Lung (tissue), 12 donors: Measurements from ENCODE around the gene EZR. TPM values are rescaled to one million over a fixed set of nuclear protein-coding genes. Genes with fewer than 3 reads are reported as not detected.
A peak's percentile ranks its signal among the peaks of the same experiment; 100 is the strongest.

ENCODE experiments used
- ATAC-seq: fragments of 200-7000 bp; cut with Tn5 transposase; one replicate; pipeline ENCODE4 v1.9.1; 2020; ENCODE audit warnings: moderate number of reproducible peaks; ENCODE audit not compliant: insufficient read depth, low FRiP score
- DNase-seq, 3 donors: peaks; one replicate each; pipeline ENCODE4 v3.0.0-alpha.2; 2013 to 2017
- H3K27ac ChIP-seq, 2 donors: one replicate each; pipeline ENCODE4 v1.5.1; 2013; ENCODE audit warnings: mild to moderate bottlenecking in 2 of 2, moderate library complexity in 2 of 2, control low read depth in 1 of 2, inconsistent platforms in 1 of 2, low read depth in 1 of 2, low read length in 1 of 2
- H3K27me3 ChIP-seq, 3 donors: one replicate each; pipeline ENCODE4 v1.5.1; 2013; ENCODE audit warnings: low read length in 2 of 3; ENCODE audit not compliant: control insufficient read depth in 3 of 3, insufficient read depth in 3 of 3
- H3K36me3 ChIP-seq, 4 donors: one replicate each; pipeline ENCODE4 v1.5.1; 2013; ENCODE audit warnings: low read length in 4 of 4, mild to moderate bottlenecking in 1 of 4, moderate library complexity in 1 of 4; ENCODE audit not compliant: control insufficient read depth in 4 of 4, insufficient read depth in 4 of 4
- H3K4me1 ChIP-seq, 5 donors: one replicate each; pipeline ENCODE4 v1.5.1; 2013; ENCODE audit warnings: low read length in 5 of 5, mild to moderate bottlenecking in 2 of 5, moderate library complexity in 1 of 5; ENCODE audit not compliant: control insufficient read depth in 5 of 5, insufficient read depth in 5 of 5
- H3K4me3 ChIP-seq: one replicate; pipeline ENCODE4 v1.5.1; 2013; ENCODE audit warnings: mild to moderate bottlenecking, control low read depth, moderate library complexity
- H3K9ac ChIP-seq, 2 donors: one replicate each; pipeline ENCODE4 v1.5.1; 2013; ENCODE audit warnings: low read length in 2 of 2, control low read depth in 1 of 2; ENCODE audit not compliant: insufficient read depth in 1 of 2
- H3K9me3 ChIP-seq, 4 donors: one replicate each; pipeline ENCODE4 v1.5.1; 2013; ENCODE audit warnings: low read length in 3 of 4, mild to moderate bottlenecking in 1 of 4, moderate library complexity in 1 of 4; ENCODE audit not compliant: control insufficient read depth in 4 of 4, insufficient read depth in 3 of 4
- WGBS, 2 donors: extraction: QIAGEN DNeasy Blood & Tissue Kit; methylation state at CpG; one replicate each; pipeline ENCODE4 v1.1.7; 2013; 5-methylcytosine and 5-hydroxymethylcytosine counted together
- polyA plus RNA-seq, 2 donors: library from polyadenylated mRNA; stranded (reverse); fragments of 200-250 nt; gene quantifications; one replicate each; pipeline ENCODE4 v1.2.1, GENCODE V29; 2013
- total RNA-seq, 2 donors: library from RNA; depleted of rRNA in 1 of 2; stranded (reverse); fragments of >200 nt in 1 of 2; gene quantifications; one replicate each; pipeline ENCODE4 v1.2.1, GENCODE V29; 2014 to 2021
- TF ChIP-seq, protein P1 (sequence below): IDR thresholded peaks from 2 replicates; pipeline ENCODE4 v1.5.1; 2012; ENCODE audit warnings: mild to moderate bottlenecking; ENCODE audit errors: control extremely low read depth, extremely low read depth
- donor health status: control.
- donor health status: control.
- donor health status: Bipolar disorder and iron deficiency.
- donor health status: healthy.
- donor health status: DM: yes; HTN: yes; CAD: no.

The EZR gene
- total and polyA plus RNA-seq, 4 donors: 168 to 452 (median 198) TPM

DNA sequence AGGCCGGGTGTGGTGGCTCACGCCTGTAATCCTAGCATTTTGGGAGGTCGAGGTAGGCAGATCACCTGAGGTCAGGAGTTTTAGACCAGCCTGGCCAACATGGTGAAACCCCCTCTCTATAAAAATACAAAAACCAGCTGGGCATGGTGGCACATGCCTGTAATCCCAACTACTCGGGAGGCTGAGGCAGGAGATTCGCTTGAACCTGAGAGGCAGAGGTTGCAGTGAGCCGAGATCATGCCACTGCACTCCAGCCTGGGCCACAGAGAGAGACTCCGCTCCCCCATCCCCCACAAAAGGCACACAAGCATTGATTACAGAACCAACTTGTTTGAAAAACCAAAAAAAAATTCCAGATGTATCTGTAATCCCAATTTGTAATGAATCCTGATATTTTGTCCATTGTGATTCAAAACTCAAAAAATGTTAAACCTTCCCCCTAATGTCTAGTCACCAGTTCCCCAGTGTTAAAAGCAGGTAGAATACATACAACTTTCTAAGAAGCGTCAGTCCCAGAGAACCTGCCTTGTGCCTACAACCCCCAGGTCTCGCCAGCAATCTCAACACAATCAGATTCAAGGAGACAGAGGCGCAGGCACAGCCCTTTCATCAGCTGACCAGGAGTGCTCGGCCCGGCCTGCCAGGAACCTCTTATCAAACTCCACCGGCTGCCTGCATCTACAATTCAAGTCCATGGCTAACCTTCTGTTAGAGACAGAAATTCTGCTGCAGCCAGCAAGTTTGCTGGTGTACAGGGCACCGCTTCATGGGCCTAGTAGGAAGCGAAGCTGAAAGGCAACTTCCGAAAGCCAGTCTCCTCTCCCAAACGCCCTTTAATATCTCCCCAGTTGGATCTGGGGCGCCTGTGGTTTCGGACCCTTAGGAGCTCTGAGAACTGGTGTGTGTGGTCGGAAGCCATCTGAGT is 2.1 kb downstream of the EZR start:
- Histone ChIP-seq H3K4me3 (peak overlapping the region; percentile 68), H3K4me1 (peaks cover 3 to 53% (median 21%) of the 10 kb centered on the region in 5 donors), H3K27ac (peak overlapping the region; percentile 94 to 97), H3K36me3 (peaks cover 0 to 9% (median 3%) of the 10 kb centered on the region in 4 donors), H3K9me3 (no peaks in the 10 kb centered on the region), H3K9ac (peak overlapping the region; percentile 82 to 89), H3K27me3 (no peaks in the 10 kb centered on the region)
- TF ChIP-seq, protein P1, sequence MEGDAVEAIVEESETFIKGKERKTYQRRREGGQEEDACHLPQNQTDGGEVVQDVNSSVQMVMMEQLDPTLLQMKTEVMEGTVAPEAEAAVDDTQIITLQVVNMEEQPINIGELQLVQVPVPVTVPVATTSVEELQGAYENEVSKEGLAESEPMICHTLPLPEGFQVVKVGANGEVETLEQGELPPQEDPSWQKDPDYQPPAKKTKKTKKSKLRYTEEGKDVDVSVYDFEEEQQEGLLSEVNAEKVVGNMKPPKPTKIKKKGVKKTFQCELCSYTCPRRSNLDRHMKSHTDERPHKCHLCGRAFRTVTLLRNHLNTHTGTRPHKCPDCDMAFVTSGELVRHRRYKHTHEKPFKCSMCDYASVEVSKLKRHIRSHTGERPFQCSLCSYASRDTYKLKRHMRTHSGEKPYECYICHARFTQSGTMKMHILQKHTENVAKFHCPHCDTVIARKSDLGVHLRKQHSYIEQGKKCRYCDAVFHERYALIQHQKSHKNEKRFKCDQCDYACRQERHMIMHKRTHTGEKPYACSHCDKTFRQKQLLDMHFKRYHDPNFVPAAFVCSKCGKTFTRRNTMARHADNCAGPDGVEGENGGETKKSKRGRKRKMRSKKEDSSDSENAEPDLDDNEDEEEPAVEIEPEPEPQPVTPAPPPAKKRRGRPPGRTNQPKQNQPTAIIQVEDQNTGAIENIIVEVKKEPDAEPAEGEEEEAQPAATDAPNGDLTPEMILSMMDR: no peak
- DNase-seq: peak; percentile 45 to 65 (median 58)
- ATAC-seq: no peak
- WGBS, 2 donors: 37 to 49% methylated on average over 20 of the region's 20 CpGs

DNA sequence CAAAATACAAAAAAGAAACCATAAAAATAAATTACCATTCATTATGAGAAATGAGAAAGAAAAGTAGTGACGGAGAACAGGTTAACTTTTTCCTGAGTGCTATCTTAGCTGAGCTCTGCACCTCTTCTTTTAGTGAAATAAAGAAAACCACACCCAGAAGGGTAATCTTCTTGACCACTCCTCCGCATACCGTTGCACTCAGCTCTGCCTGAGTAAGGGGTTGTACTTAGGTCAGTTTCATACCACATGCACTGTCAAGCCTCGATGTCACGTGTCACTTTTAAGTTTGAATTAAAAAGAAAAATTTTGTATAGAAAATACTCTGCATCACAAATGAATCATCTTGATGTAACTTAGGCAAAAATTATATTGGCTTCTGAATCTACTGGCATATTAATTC is 2.8 kb downstream of the EZR start:
- peak overlapping the region in 1 of 2 donors; percentile 46 for H3K9ac ChIP-seq
- peak overlapping the region in 1 of 2 donors; percentile 52 for H3K27ac ChIP-seq
- peaks cover 0 to 10% (median 3%) of the 10 kb centered on the region in 4 donors for H3K36me3 ChIP-seq
- no peak for ATAC-seq
- H3K27me3 ChIP-seq: no peaks in the 10 kb centered on the region
- TF ChIP-seq, protein P1: no peak
- 51 to 77% methylated on average over 5 of the region's 5 CpGs for WGBS, 2 donors
- no peak overlapping the region for H3K4me3 ChIP-seq
- DNase-seq: no peak
- H3K9me3 ChIP-seq: no peaks in the 10 kb centered on the region
- peaks cover 3 to 53% (median 22%) of the 10 kb centered on the region in 5 donors for H3K4me1 ChIP-seq

DNA sequence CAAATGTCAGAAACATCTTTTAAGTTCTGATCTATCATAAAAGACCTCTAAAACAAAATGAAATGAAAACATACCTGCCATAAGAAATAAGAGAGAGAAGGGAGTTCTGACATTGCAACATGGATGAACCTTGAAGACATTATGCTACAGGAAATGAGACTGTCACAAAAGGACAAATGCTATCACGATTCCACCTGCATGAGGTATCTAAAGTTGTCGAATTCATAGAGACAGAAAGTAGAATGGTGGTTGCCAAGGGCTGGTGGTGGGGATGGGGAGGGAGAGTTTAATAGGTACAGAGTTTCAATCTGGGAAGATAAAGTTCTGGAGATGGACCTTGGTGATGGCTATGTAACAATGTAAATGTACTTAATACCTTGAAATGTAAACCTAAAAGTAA is 3.3 kb downstream of the EZR start:
- no peak for DNase-seq
- TF ChIP-seq, protein P1: no peak
- peaks cover 3 to 54% (median 22%) of the 10 kb centered on the region in 5 donors for H3K4me1 ChIP-seq
- H3K27ac ChIP-seq: no peak overlapping the region
- H3K36me3 ChIP-seq: peaks cover 0 to 10% (median 3%) of the 10 kb centered on the region in 4 donors
- H3K27me3 ChIP-seq: no peaks in the 10 kb centered on the region
- no peak overlapping the region for H3K4me3 ChIP-seq
- H3K9ac ChIP-seq: peak overlapping the region in 1 of 2 donors; percentile 46
- no peak for ATAC-seq
- H3K9me3 ChIP-seq: no peaks in the 10 kb centered on the region
- 60 to 71% methylated on average over 2 of the region's 2 CpGs for WGBS, 2 donors
